Measurements from ENCODE around the gene CLTB.

DNA sequence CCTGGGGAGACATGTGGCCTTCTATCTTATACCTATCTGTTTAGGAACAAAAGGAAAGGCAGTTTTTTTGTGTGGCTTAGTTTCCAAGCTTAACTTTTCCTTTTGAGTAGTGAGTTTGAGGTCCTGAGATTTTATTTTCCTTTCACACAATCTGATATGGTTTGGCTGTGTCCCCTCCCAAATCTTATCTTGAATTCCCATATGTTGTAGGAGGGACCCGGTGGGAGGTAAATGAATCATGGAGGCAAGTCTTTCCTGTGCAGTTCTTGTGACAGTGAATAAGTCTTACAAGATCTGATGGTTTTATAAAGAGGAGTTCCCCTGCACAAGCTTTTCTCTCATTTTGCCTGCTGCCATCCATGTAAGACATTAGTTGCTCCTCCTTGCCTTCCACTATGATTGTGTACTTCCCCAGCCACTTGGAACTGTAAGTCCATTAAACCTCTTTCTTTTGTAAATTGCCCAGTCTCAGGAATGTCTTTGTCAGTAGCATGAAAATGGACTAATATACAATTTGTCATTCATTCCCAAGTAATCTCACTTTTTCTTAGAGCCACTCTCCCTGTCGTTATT is 4.7 kb upstream of the CLTB start:
- TF ChIP-seq EZH2phosphoT487 (IDR thresholded peaks at IDR 0.05; ENCODE audit: borderline replicate concordance, low read length) (no peak), CTCF (conservative IDR thresholded peaks at IDR 0.05; ENCODE audit: low read depth, low read length) (no peak)
